ENCODE results near the gene CMSS1. TPM values are rescaled to one million over a fixed set of nuclear protein-coding genes. Genes with fewer than 3 reads are reported as not detected.

CMSS1 gene
- polyA plus RNA-seq, 1 donor from 2014 or later: 31.8 TPM

DNA sequence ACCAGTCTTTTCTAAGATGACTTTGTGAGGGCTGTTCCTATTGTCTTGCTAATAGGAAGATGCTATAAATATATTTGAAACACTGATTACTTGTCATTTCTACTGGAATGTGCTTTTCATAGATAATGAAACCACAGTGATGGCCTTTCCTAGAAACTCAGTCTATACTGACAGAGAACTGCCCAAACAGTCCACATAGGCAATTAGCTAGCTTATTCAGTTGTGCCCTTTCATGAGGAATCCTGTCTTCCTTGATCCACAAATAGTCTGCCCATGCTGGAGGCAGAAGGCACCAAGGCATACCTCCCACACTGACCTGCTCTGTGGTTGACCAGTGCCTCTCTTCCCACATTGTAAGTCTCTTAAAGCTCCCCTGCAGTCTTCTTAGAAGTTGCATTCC lies 135.9 kb downstream of the CMSS1 start:
- TF ChIP-seq POLR2AphosphoS5 (IDR thresholded peaks at IDR 0.05): no peak
- no peak for TF ChIP-seq EZH2 (IDR thresholded peaks at IDR 0.05; ENCODE audit: borderline replicate concordance, insufficient read depth, low read length, poor library complexity, severe bottlenecking)
- TF ChIP-seq TAF1 (IDR thresholded peaks at IDR 0.05; ENCODE audit: low read depth): no peak
- TF ChIP-seq, protein P1, sequence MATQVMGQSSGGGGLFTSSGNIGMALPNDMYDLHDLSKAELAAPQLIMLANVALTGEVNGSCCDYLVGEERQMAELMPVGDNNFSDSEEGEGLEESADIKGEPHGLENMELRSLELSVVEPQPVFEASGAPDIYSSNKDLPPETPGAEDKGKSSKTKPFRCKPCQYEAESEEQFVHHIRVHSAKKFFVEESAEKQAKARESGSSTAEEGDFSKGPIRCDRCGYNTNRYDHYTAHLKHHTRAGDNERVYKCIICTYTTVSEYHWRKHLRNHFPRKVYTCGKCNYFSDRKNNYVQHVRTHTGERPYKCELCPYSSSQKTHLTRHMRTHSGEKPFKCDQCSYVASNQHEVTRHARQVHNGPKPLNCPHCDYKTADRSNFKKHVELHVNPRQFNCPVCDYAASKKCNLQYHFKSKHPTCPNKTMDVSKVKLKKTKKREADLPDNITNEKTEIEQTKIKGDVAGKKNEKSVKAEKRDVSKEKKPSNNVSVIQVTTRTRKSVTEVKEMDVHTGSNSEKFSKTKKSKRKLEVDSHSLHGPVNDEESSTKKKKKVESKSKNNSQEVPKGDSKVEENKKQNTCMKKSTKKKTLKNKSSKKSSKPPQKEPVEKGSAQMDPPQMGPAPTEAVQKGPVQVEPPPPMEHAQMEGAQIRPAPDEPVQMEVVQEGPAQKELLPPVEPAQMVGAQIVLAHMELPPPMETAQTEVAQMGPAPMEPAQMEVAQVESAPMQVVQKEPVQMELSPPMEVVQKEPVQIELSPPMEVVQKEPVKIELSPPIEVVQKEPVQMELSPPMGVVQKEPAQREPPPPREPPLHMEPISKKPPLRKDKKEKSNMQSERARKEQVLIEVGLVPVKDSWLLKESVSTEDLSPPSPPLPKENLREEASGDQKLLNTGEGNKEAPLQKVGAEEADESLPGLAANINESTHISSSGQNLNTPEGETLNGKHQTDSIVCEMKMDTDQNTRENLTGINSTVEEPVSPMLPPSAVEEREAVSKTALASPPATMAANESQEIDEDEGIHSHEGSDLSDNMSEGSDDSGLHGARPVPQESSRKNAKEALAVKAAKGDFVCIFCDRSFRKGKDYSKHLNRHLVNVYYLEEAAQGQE (IDR thresholded peaks at IDR 0.05; ENCODE audit: borderline replicate concordance): no peak
- no peak for TF ChIP-seq SMC3 (conservative IDR thresholded peaks at IDR 0.05; ENCODE audit: poor library complexity)
- no peak for TF ChIP-seq EP300 (conservative IDR thresholded peaks at IDR 0.05; ENCODE audit: poor library complexity, severe bottlenecking)
- TF ChIP-seq RAD21 (conservative IDR thresholded peaks at IDR 0.05): no peak
- no peak for TF ChIP-seq MXI1 (conservative IDR thresholded peaks at IDR 0.05; ENCODE audit: poor library complexity, severe bottlenecking)
- TF ChIP-seq, protein P2, sequence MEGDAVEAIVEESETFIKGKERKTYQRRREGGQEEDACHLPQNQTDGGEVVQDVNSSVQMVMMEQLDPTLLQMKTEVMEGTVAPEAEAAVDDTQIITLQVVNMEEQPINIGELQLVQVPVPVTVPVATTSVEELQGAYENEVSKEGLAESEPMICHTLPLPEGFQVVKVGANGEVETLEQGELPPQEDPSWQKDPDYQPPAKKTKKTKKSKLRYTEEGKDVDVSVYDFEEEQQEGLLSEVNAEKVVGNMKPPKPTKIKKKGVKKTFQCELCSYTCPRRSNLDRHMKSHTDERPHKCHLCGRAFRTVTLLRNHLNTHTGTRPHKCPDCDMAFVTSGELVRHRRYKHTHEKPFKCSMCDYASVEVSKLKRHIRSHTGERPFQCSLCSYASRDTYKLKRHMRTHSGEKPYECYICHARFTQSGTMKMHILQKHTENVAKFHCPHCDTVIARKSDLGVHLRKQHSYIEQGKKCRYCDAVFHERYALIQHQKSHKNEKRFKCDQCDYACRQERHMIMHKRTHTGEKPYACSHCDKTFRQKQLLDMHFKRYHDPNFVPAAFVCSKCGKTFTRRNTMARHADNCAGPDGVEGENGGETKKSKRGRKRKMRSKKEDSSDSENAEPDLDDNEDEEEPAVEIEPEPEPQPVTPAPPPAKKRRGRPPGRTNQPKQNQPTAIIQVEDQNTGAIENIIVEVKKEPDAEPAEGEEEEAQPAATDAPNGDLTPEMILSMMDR (IDR thresholded peaks at IDR 0.05; ENCODE audit: poor library complexity, severe bottlenecking): no peak
- H3K4me2 ChIP-seq (ENCODE audit: low read length): no peak overlapping the region
- H3K9me2 ChIP-seq (ENCODE audit: insufficient read depth, low read length): no peaks in the 10 kb centered on the region
- no peak overlapping the region for H3K9ac ChIP-seq (ENCODE audit: low read length)
- H2AFZ ChIP-seq (ENCODE audit: low read depth, low read length): no peak overlapping the region
- H3K27ac ChIP-seq (ENCODE audit: low read length): no peak overlapping the region
- H3F3A ChIP-seq (ENCODE audit: insufficient read depth, low read length, poor library complexity, severe bottlenecking): no peaks in the 10 kb centered on the region
- no peaks in the 10 kb centered on the region for H3K9me3 ChIP-seq (ENCODE audit: low read length)
- H3K27me3 ChIP-seq (ENCODE audit: insufficient read depth, low read depth, low read length): no peaks in the 10 kb centered on the region
- H3K4me3 ChIP-seq (ENCODE audit: low read length): no peak overlapping the region
- no peaks in the 10 kb centered on the region for H4K20me1 ChIP-seq (ENCODE audit: insufficient read depth)
- H3K79me2 ChIP-seq (replicated peaks; ENCODE audit: insufficient read depth, low read length): no peaks in the 10 kb centered on the region
- no peaks in the 10 kb centered on the region for H3K36me3 ChIP-seq (ENCODE audit: insufficient read depth, low read length)

DNA sequence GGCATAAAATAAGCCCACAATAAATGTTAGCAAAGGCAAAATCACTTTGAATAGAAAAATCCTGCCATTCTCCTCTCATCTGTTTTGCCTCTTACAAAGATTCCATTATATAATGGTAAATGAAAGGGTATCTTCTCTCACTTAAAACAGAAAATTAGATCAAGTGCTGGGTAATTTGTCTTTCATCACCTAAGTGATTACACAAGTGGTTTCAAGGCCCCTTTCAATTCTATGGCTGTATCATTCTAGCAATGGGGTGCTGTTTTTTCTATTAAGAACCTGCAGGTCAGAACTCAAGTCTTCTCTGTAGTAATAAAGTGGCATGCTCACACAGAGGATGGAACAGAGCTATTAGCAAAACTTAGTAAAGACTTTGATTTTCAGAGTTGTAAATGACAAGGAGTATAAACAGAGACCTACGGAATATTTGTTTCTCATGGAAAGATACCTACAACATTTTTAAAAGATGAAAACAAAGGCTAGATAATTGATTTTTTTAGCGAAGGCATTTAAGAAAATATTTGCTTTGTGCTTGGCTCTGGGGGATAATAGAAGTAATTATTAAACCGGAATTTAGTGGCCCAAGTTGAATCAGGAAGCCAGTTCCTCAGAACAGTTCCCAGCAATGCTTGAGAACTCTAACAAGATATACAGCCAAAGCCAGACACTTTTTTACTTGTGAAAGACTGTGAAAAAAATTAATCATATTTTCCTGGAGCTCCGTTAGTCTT lies 137.4 kb downstream of the CMSS1 start:
- H3K9ac ChIP-seq (ENCODE audit: low read length): no peak overlapping the region

More for the DNA sequence above, 137.4 kb downstream of the CMSS1 start:
- H3K27me3 ChIP-seq (ENCODE audit: insufficient read depth, low read depth, low read length): no peaks in the 10 kb centered on the region
- TF ChIP-seq MXI1 (conservative IDR thresholded peaks at IDR 0.05; ENCODE audit: poor library complexity, severe bottlenecking) (no peak), TAF1 (IDR thresholded peaks at IDR 0.05; ENCODE audit: low read depth) (no peak), EZH2 (IDR thresholded peaks at IDR 0.05; ENCODE audit: borderline replicate concordance, insufficient read depth, low read length, poor library complexity, severe bottlenecking) (no peak), EP300 (conservative IDR thresholded peaks at IDR 0.05; ENCODE audit: poor library complexity, severe bottlenecking) (no peak), POLR2AphosphoS5 (IDR thresholded peaks at IDR 0.05) (peak; percentile 43), RAD21 (conservative IDR thresholded peaks at IDR 0.05) (no peak)
- TF ChIP-seq, protein P1 (IDR thresholded peaks at IDR 0.05; ENCODE audit: borderline replicate concordance): no peak
- H3K79me2 ChIP-seq (replicated peaks; ENCODE audit: insufficient read depth, low read length): no peaks in the 10 kb centered on the region
- no peaks in the 10 kb centered on the region for H3K9me3 ChIP-seq (ENCODE audit: low read length)
- no peak overlapping the region for H3K4me3 ChIP-seq (ENCODE audit: low read length)
- H3K9me2 ChIP-seq (ENCODE audit: insufficient read depth, low read length): no peaks in the 10 kb centered on the region
- no peaks in the 10 kb centered on the region for H4K20me1 ChIP-seq (ENCODE audit: insufficient read depth)
- H3F3A ChIP-seq (ENCODE audit: insufficient read depth, low read length, poor library complexity, severe bottlenecking): no peaks in the 10 kb centered on the region
- H3K36me3 ChIP-seq (ENCODE audit: insufficient read depth, low read length): no peaks in the 10 kb centered on the region
- no peak overlapping the region for H3K27ac ChIP-seq (ENCODE audit: low read length)
- no peak overlapping the region for H3K4me2 ChIP-seq (ENCODE audit: low read length)
- no peak overlapping the region for H2AFZ ChIP-seq (ENCODE audit: low read depth, low read length)
